DOHH2 (cell line): ENCODE results near the gene USHBP1.

ENCODE experiments used
- H3F3A ChIP-seq: fragments of 200-600 bp; sonication (generic), shearing (Covaris generic); 2 replicates; pipeline ENCODE4 v1.6.0; 2016; ENCODE audit warnings: antibody characterized with exemption, mild to moderate bottlenecking; ENCODE audit not compliant: control insufficient read depth, insufficient read depth
- H3K27ac ChIP-seq: fragments of 200-600 bp; sonication (generic); 2 replicates; pipeline ENCODE4 v1.5.1; 2014; ENCODE audit warnings: low read depth, mild to moderate bottlenecking, low read length, moderate library complexity
- H3K27me3 ChIP-seq: fragments of 200-600 bp; sonication (generic); 2 replicates; pipeline ENCODE4 v1.6.1; 2014; ENCODE audit warnings: mild to moderate bottlenecking, low read length, mixed read lengths; ENCODE audit not compliant: control insufficient read depth
- H3K36me3 ChIP-seq: fragments of 200-600 bp; sonication (generic); 2 replicates; pipeline ENCODE4 v1.6.1; 2014; ENCODE audit warnings: mild to moderate bottlenecking, low read length, moderate library complexity, mixed read lengths; ENCODE audit not compliant: control insufficient read depth
- H3K4me1 ChIP-seq: fragments of 200-600 bp; sonication (generic); 2 replicates; pipeline ENCODE4 v1.6.1; 2014; ENCODE audit warnings: mild to moderate bottlenecking, low read length, mixed read lengths; ENCODE audit not compliant: control insufficient read depth
- H3K4me2 ChIP-seq: fragments of 200-600 bp; sonication (generic); 2 replicates; pipeline ENCODE4 v1.6.0; 2014; ENCODE audit warnings: mild to moderate bottlenecking, low read length, moderate library complexity
- H3K4me3 ChIP-seq: fragments of 200-600 bp; sonication (generic); 2 replicates; pipeline ENCODE4 v1.5.1; 2014; ENCODE audit warnings: mild to moderate bottlenecking, low read length, mixed read lengths
- H3K79me2 ChIP-seq: fragments of 200-600 bp; sonication (generic); 2 replicates; pipeline ENCODE4 v1.6.1; 2014; ENCODE audit warnings: mild to moderate bottlenecking, low read length, mixed read lengths; ENCODE audit not compliant: control insufficient read depth
- H3K9me2 ChIP-seq: fragments of 200-600 bp; sonication (generic); replicated peaks from 2 replicates; pipeline ENCODE4 v1.6.1; 2014; ENCODE audit warnings: mild to moderate bottlenecking, low read length, mixed read lengths; ENCODE audit not compliant: control insufficient read depth
- H3K9me3 ChIP-seq: fragments of 200-600 bp; sonication (generic); 2 replicates; pipeline ENCODE4 v1.6.1; 2014; ENCODE audit warnings: antibody characterized with exemption, low read length, mixed read lengths; ENCODE audit not compliant: control insufficient read depth, insufficient read depth
- H4K20me1 ChIP-seq: fragments of 200-600 bp; sonication (generic); 2 replicates; pipeline ENCODE4 v1.6.0; 2014; ENCODE audit warnings: low read depth, mild to moderate bottlenecking, antibody characterized with exemption, low read length, moderate library complexity; ENCODE audit not compliant: control insufficient read depth, insufficient read depth
- CTCF ChIP-seq: fragments of 200-600 bp; sonication (generic); IDR thresholded peaks from one replicate; pipeline ENCODE4 v1.5.1; 2014; ENCODE audit warnings: antibody characterized with exemption, mild to moderate bottlenecking, low read depth, low read length; ENCODE audit not compliant: poor library complexity, severe bottlenecking
- EZH2phosphoT487 ChIP-seq: fragments of 200-600 bp; sonication (generic); IDR thresholded peaks from 2 replicates; pipeline ENCODE4 v1.6.1; 2017; ENCODE audit warnings: borderline replicate concordance, mild to moderate bottlenecking, antibody characterized with exemption, low read length, moderate library complexity, mixed read lengths

Gene USHBP1

DNA sequence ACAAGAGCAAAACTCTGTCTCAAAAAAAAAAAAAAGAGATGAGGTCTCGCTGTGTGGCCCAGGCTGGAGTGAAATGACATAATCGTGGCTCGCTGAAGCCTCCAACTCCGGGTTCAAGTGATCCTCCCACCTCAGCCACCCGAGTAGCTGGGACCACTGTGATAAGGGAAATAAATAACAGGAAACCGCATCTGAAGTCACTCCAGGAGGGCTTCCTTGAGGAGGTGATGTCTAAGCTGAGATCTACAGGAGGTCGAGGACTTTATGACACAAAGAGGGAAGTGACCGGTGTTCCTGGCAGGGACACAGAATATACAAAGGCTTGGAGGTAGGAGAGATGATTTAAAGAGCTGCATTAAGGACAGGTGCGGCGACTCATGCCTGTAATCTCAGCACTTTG is 9.9 kb downstream of the USHBP1 start:
- H3K9me2 ChIP-seq: no peaks in the 10 kb centered on the region
- H3K27ac ChIP-seq: no peak overlapping the region
- H3K36me3 ChIP-seq: no peaks in the 10 kb centered on the region
- TF ChIP-seq EZH2phosphoT487: no peak
- no peak for TF ChIP-seq CTCF
- H3K4me1 ChIP-seq: no peaks in the 10 kb centered on the region
- H3K4me2 ChIP-seq: no peak overlapping the region
- H3F3A ChIP-seq: no peaks in the 10 kb centered on the region
- no peak overlapping the region for H3K4me3 ChIP-seq
- no peaks in the 10 kb centered on the region for H3K9me3 ChIP-seq
- no peaks in the 10 kb centered on the region for H4K20me1 ChIP-seq
- no peaks in the 10 kb centered on the region for H3K27me3 ChIP-seq
- H3K79me2 ChIP-seq: no peaks in the 10 kb centered on the region

DNA sequence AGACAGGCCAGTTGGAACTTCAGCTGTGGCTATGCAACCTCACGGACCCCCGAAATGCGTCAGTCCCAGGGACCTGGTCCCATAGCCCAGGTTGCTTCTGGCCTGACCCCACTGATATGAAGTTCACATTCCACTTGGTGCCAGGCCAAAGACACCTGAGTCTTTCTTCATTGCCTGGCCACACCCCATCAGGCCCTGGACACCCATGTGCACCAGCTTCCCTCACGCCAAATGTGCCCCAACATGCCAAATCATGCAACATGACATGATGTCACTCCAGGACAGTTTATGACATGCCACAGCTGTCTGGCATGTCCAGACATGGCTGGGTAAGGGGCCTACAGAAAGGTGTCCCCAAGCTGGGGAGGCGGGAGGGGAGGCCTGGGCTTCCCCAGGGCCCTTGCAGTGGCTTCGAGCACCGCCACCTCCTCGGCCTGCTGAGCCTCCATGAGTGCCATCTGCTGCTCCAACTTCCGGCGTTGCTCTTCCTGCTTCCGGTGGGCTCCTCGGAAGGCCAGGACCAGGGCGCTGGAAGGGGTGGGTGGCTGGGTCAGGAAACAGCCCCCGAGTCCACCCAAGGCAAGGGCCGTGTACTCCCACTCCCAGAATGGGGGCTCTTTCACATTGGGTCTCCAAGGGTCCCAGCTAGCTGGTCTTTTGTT is 14.5 kb downstream of the USHBP1 start:
- Histone ChIP-seq H3K9me2 (no peaks in the 10 kb centered on the region), H3K36me3 (no peaks in the 10 kb centered on the region), H3K4me2 (no peak overlapping the region), H3K9me3 (no peaks in the 10 kb centered on the region), H3K27ac (no peak overlapping the region), H3K4me1 (peaks cover 19% of the 10 kb centered on the region), H3K27me3 (no peaks in the 10 kb centered on the region), H4K20me1 (no peaks in the 10 kb centered on the region), H3F3A (peaks cover 4% of the 10 kb centered on the region), H3K79me2 (peaks cover 3% of the 10 kb centered on the region), H3K4me3 (no peak overlapping the region)
- TF ChIP-seq EZH2phosphoT487 (no peak), CTCF (no peak)

- H3K27me3 ChIP-seq: no peaks in the 10 kb centered on the region
- H3K4me2 ChIP-seq: no peak overlapping the region
- H3K4me3 ChIP-seq: no peak overlapping the region
- H3K9me3 ChIP-seq: no peaks in the 10 kb centered on the region
- peaks cover 5% of the 10 kb centered on the region for H4K20me1 ChIP-seq
- no peaks in the 10 kb centered on the region for H3K9me2 ChIP-seq
- H3K27ac ChIP-seq: no peak overlapping the region
- peaks cover 4% of the 10 kb centered on the region for H3K36me3 ChIP-seq
- H3K4me1 ChIP-seq: peaks cover 28% of the 10 kb centered on the region
- H3K79me2 ChIP-seq: peaks cover 21% of the 10 kb centered on the region
- TF ChIP-seq CTCF: no peak
- TF ChIP-seq EZH2phosphoT487: no peak
- H3F3A ChIP-seq: peaks cover 10% of the 10 kb centered on the region
Measured at GRCh38 chr19:17248011-17248776, 16.4 kb downstream of the USHBP1 start.
